ENCODE results near the gene TANC1.

Gene TANC1

DNA sequence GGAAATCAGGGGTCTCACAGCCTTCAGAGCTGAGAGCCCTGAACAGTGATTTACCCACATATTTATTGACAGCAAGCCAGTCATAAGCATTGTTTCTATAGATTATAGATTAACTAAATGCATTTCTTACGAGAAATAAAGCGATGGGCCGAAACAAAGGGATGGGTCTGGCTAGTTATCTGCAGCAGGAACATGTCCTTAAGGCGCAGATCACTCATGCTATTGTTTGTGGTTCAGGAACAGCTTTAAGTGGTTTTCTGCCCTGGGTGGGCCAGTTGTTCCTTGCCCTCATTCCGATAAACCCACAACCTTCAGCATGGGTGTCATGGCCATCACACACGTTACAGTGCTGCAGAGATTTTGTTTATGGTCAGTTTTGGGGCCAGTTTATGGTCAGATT, 36.4 kb downstream of the TANC1 start:
- in situ Hi-C loops (cut with MboI; ENCODE audit: low pct_unique_long_range_greater_than_20kb, low sequenced_read_pairs, unreplicated experiment): no loop called here
- TF ChIP-seq, protein P1, sequence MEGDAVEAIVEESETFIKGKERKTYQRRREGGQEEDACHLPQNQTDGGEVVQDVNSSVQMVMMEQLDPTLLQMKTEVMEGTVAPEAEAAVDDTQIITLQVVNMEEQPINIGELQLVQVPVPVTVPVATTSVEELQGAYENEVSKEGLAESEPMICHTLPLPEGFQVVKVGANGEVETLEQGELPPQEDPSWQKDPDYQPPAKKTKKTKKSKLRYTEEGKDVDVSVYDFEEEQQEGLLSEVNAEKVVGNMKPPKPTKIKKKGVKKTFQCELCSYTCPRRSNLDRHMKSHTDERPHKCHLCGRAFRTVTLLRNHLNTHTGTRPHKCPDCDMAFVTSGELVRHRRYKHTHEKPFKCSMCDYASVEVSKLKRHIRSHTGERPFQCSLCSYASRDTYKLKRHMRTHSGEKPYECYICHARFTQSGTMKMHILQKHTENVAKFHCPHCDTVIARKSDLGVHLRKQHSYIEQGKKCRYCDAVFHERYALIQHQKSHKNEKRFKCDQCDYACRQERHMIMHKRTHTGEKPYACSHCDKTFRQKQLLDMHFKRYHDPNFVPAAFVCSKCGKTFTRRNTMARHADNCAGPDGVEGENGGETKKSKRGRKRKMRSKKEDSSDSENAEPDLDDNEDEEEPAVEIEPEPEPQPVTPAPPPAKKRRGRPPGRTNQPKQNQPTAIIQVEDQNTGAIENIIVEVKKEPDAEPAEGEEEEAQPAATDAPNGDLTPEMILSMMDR (IDR thresholded peaks at IDR 0.05; ENCODE audit: extremely low read depth, insufficient read depth, missing control alignments): no peak
- DNase-seq (ENCODE audit: low spot score): no peak

DNA sequence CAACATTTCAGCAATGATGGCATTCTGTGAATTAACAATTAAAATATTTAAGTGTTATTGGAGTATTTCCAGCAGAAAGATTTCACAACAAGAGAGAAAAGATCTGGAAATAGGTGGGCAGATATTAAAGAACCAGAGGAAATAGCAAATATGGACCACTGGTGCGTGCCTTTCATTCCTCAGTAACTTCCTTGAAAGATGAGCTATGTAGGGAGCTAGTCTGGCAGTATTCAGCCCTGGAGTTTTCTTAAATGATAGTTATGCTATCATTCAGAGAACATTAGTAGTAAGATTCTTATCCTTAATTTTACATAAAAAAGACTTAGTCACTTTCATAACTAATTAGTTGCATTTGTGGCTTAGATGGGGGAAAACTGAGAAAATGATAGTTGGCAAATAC, 41.5 kb downstream of the TANC1 start:
- TF ChIP-seq, protein P1 (IDR thresholded peaks at IDR 0.05; ENCODE audit: extremely low read depth, insufficient read depth, missing control alignments): no peak
- in situ Hi-C loops (cut with MboI; ENCODE audit: low pct_unique_long_range_greater_than_20kb, low sequenced_read_pairs, unreplicated experiment): no loop called here
- no peak for DNase-seq (ENCODE audit: low spot score)

DNA sequence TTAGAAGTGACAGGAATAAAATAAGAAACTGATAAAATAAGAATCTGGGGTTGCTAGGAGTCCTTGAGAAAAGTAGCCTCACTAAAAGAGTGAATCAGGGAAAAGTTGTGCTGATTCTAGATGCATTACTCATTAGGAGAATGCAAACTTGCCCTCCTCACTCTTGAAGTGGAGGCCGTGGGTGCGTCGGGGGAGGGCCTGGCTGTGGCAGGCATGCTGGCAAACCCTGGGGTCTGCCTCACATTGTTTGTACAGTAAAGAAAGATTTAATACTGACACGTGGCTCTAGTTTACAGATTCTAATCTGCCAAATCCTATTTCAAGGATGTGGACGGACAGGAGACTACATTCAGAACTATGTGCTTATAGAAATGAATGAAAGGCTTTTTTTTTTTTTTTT, 41.9 kb downstream of the TANC1 start:
- no peak for DNase-seq (ENCODE audit: low spot score)
- TF ChIP-seq, protein P1 (IDR thresholded peaks at IDR 0.05; ENCODE audit: extremely low read depth, insufficient read depth, missing control alignments): no peak

DNA sequence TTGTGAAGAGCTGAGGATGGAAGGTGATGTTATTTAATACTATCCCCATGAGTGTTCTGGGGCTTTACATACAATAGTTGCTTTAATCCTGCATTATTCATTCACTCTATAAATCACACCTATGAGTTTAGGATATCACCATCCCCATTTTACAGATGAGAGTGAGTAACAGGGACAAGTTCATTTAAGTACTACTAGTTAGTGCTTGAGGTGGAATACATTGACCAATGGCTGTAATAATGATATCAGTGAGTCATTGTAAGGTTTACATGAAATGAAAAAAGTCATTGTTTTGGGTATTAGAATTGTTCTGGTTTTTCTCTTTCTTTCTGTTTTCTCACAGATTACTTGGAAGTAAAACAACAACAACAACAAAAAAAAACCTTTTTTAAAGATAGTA, 42.5 kb downstream of the TANC1 start:
- TF ChIP-seq, protein P1 (IDR thresholded peaks at IDR 0.05; ENCODE audit: extremely low read depth, insufficient read depth, missing control alignments): no peak
- in situ Hi-C loops (cut with MboI; ENCODE audit: low pct_unique_long_range_greater_than_20kb, low sequenced_read_pairs, unreplicated experiment): no loop called here
- DNase-seq (ENCODE audit: low spot score): no peak

More for the DNA sequence above, 41.9 kb downstream of the TANC1 start:
- in situ Hi-C loops (cut with MboI; ENCODE audit: low pct_unique_long_range_greater_than_20kb, low sequenced_read_pairs, unreplicated experiment): no loop called here

DNA sequence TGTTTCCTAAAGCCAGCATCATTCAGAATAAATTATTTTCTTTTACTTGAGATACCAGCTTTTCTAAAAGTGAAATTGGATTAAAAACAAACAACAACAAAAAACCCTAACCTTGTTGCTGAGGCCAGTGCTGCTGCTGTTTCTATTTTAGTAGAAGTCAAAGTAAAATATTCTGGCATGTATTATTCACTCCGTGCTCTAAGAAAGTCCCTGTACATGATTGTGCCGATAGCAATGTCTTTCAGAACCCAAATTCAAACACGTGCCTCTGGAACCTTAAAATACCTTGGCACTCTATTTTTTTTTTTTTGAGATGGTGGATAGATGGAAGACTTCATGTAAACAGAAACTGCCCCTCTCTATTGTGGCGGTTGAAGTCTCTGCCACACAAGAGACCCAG, 43.7 kb downstream of the TANC1 start:
- in situ Hi-C loops (cut with MboI; ENCODE audit: low pct_unique_long_range_greater_than_20kb, low sequenced_read_pairs, unreplicated experiment): no loop called here
- TF ChIP-seq, protein P1 (IDR thresholded peaks at IDR 0.05; ENCODE audit: extremely low read depth, insufficient read depth, missing control alignments): no peak
- no peak for DNase-seq (ENCODE audit: low spot score)

DNA sequence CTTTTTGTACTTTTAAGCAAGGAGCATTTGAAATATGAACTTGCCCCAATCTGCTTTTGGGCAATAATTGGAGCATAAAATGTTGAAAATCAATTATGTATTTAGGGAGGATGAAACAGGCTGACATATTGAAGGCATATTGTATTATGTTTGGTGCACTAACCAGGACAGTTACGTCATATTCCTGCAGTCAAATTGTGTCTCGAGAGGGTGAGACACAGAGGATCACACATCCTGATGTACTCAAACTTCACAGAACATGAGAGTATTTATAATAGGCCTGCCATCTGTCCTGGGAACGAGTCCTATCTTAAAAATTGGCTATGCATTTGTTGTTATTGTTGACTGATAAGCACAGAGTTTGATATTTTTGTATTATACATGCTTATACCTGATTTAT, 44.7 kb downstream of the TANC1 start:
- TF ChIP-seq, protein P1 (IDR thresholded peaks at IDR 0.05; ENCODE audit: extremely low read depth, insufficient read depth, missing control alignments): no peak
- DNase-seq (ENCODE audit: low spot score): no peak
- in situ Hi-C loops (cut with MboI; ENCODE audit: low pct_unique_long_range_greater_than_20kb, low sequenced_read_pairs, unreplicated experiment): no loop called here

DNA sequence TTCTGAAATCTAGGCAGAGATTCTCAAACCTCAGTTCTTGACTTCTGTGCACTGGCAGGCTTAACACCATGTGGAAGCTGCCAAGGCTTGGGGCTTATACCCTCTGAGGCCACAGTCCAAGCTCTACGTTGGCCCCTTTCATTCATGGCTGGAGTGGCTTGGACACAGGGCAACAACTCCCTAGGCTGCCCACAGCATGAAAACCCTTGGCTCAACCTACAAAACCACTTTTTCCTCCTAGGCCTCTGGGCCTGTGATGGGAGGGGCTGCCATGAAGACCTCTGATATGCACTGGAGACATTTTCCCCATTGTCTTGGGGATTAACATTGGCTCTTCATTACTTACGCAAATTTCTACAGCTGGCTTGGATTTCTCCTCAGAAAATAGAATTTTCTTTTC, 46.7 kb downstream of the TANC1 start:
- TF ChIP-seq, protein P1 (IDR thresholded peaks at IDR 0.05; ENCODE audit: extremely low read depth, insufficient read depth, missing control alignments): no peak
- in situ Hi-C loops (cut with MboI; ENCODE audit: low pct_unique_long_range_greater_than_20kb, low sequenced_read_pairs, unreplicated experiment): no loop called here
- DNase-seq (ENCODE audit: low spot score): no peak
